Measurements from ENCODE around the gene FBXW5. TPM values are rescaled to one million over a fixed set of nuclear protein-coding genes. Genes with fewer than 3 reads are reported as not detected.

The FBXW5 gene
- total and polyA plus RNA-seq, 9 of the 15 experiments (the other 6 are each of a cell fraction or from before 2014, with no cell fraction given) = 0.21 to 128 (median 37.0) TPM

- TF ChIP-seq ZNF143 (CRISPR knock-in tag; IDR thresholded peaks at IDR 0.05) (no peak), ZNF133 (CRISPR knock-in tag; IDR thresholded peaks at IDR 0.05) (no peak), C11orf30 (IDR thresholded peaks at IDR 0.05; ENCODE audit: low read depth) (no peak), GABPB1 (CRISPR knock-in tag; IDR thresholded peaks at IDR 0.05) (peak; percentile 82), ZNF280A (IDR thresholded peaks at IDR 0.05; ENCODE audit: low read depth, partially characterized antibody) (no peak), HMBOX1 (IDR thresholded peaks at IDR 0.05) (no peak), NEUROD1 (IDR thresholded peaks at IDR 0.05; ENCODE audit: borderline replicate concordance, low read depth, low read length, partially characterized antibody) (peak; percentile 16), NCOA1 (IDR thresholded peaks at IDR 0.05; ENCODE audit: low read depth) (no peak), BRCA1 (IDR thresholded peaks at IDR 0.05) (no peak), BRCA1 (CRISPR knock-in tag; IDR thresholded peaks at IDR 0.05) (no peak), MECOM (CRISPR knock-in tag; IDR thresholded peaks at IDR 0.05) (no peak), ZNF140 (CRISPR knock-in tag; IDR thresholded peaks at IDR 0.05) (no peak), GATAD2B (IDR thresholded peaks at IDR 0.05; ENCODE audit: borderline replicate concordance) (no peak; the same call in 1 of the 2 replicates), GABPA (tag; conservative IDR thresholded peaks at IDR 0.05; ENCODE audit: low read depth) (peak; percentile 92), PPARD (CRISPR knock-in tag; IDR thresholded peaks at IDR 0.05) (no peak), ZNF232 (CRISPR knock-in tag; IDR thresholded peaks at IDR 0.05) (no peak), NR2C1 (IDR thresholded peaks at IDR 0.05) (peak; percentile 52; the same call in 1 of the 2 replicates), NR2C1 (tag; IDR thresholded peaks at IDR 0.05) (peak; percentile 68; the same call in 1 of the 2 replicates), ZMIZ1 (IDR thresholded peaks at IDR 0.05; ENCODE audit: low read depth in 2 of 2, low read length in 2 of 2) (peak in 1 of 2 experiments; percentile 96; a peak in 3 of 4 replicates), ZNF263 (CRISPR knock-in tag; IDR thresholded peaks at IDR 0.05; ENCODE audit: borderline replicate concordance) (no peak; the same call in 1 of the 2 replicates), KLF16 (IDR thresholded peaks at IDR 0.05) (0 out of 2 replicates have a peak, but pooled peaks have one; percentile 20), TAF1 (IDR thresholded peaks at IDR 0.05; ENCODE audit: control insufficient read depth, extremely low read depth, insufficient read depth, low read length, severe bottlenecking) (peak; percentile 60), ZNF75A (CRISPR knock-in tag; IDR thresholded peaks at IDR 0.05) (0 out of 2 replicates have a peak, but pooled peaks have one; percentile 36)
These were observed at the start of gene FBXW5, which contains the start of gene C8G (continued) for GRCh38 chr9:136944519-136945332.

All from K562 (cell line).